Measurements from ENCODE around the gene UNKL.

- TF ChIP-seq CTCF (IDR thresholded peaks at IDR 0.05; ENCODE audit: borderline replicate concordance, extremely low read depth, low read length, poor library complexity, severe bottlenecking) (no peak), EZH2 (IDR thresholded peaks at IDR 0.05; ENCODE audit: borderline replicate concordance, low read depth, low read length, severe bottlenecking) (no peak)
Measured at GRCh38 chr16:1429631-1430030, 15.1 kb upstream of the UNKL start.
